NCI-H2081 treated with DMSO at 0.1 percent for 48 hours (cell line): ENCODE measurements around the gene MAD1L1.

ENCODE experiments used
- DNase-seq: peaks from one replicate; lab custom pipeline; 2025; lab: John Stamatoyannopoulos, UW

The MAD1L1 gene

DNA sequence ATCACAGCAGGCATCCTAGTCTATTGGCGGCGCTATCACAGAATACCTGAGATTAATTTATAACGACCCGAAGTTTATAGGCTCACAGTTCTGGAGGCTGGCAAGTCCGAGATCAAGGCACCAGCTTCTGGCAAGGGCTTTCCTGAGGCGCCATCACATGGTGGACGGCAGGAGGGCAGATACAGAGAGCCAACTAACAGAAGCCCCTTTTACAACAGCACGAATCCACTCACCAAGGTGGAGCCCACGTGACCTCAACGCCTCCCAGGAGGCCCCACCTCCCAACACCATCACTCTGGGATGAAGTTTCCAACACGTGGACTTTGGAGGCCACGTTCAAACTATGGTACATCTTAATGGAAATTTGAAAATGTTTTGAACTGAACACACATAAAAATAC, 307.4 kb downstream of the MAD1L1 start:
- DNase-seq, result no peak

DNA sequence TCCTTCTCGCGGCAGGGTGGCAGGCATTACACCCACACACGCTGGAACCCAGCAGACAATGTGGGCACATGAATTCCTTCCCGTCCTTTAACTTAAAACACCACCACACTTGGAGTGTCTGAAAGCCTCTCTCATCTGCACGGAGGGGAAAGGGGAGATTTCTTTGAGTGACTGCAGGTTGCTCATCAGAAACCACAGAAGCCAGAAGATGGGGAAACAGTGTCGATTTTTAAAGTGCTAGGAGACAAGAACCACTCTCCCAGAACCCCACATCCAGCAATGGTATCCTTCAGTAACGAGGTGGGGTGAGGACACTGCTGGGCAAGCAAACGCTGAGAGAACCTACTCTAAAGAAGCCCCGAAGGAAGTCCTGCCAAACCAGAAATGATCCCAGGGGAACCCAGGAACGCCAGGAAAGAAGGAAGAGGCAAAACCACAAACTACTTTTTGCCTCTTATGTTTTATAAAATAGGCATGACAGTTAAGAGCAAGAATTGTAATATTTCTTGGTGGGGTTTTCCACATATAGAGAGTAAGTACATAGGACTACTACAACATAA, 308.4 kb downstream of the MAD1L1 start:
- DNase-seq, result no peak

DNA sequence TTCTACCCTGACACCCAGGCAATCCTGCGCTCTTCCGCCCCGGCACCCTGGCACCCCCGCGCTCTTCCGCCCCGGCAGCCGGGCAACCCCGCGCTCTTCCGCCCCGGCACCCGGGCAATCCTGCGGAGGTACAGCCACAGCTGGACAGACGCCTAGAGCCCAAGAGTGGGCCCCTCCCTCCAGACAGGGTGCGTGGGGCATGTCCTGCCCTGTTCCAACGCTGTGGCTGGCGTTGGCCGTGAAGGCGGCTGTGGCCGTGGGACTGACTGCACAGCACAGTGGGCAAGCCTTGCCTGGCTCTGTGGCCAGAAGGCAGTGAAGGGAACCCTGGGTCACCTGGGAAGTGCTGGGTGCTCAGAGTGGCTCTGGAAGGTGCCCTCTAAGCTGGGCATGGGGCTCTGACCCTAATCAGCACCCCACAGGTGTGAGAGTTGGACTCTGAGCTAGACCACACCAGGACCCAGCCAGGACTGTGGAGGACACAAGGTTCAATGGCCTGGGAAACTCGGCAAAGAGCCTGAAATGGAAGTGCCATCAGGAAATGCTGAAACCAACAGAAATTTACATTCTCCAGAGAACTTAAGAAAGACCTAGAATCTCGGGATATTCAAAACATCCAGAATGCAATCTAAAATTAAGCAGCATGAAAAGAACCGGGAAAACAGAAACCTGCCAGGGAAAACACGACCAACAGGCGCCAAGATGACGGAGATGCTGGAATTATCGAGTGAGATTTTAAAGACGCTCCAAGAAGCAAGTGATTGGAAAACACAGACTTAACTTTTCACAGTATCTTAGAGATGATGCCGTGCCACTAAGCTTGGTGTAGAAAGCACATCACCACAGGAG, 309.1 kb downstream of the MAD1L1 start:
- DNase-seq, result no peak

DNA sequence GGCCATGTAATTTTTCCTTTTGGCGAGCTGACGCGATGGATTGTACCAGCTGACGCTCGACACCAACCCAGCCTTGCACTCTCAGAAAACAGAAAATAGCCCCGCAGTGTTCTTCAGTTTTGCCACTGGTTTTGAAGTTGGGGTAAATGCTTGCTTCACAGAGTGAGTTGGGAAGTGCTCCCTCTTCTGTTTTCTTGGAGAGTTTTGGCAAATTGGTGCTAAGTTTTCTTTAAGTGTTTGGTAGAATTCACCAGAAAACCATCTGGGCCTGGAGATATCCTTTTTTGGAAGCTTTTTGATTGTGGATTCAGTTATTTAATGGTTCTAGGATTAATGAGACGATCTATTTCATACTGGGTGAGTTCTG, 309.9 kb downstream of the MAD1L1 start:
- no peak for DNase-seq

DNA sequence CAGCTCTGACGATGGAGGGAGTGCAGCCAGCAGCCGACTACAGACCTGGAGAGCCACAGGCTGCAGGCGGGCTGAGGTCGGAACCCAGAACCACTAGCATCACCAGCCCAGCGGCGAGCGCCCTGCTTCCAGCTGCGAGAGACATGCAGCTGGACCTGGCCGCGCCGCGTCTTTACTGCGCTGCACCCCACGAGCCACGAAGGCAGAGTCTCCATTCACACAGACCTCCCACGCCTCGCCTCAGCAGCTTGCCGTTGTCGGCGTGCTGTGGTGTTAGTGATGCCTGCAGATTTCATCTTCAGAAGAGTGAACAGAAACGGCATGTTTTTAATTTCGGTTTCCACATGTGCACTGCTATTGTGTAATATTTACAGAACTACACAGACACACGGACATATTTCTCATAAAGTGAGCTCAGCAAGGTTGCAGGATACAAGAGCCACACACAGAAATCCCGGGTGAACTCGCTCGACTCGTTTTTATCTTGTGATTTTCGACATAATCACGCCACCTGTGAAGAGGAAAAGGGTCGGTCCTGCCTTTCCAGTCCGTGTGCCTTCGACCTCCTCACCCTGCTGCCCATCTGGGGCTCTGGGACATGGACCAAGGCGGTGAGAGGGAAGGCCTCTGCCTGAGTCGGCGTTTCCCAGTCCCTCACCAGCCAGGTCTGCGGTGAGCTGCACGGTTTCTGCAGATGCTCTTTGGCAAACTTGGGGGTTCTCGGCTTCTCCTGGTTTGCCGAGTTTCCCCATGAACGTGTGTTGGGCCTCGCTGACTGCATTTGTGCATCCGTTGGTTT, 310.5 kb downstream of the MAD1L1 start:
- DNase-seq, result no peak

DNA sequence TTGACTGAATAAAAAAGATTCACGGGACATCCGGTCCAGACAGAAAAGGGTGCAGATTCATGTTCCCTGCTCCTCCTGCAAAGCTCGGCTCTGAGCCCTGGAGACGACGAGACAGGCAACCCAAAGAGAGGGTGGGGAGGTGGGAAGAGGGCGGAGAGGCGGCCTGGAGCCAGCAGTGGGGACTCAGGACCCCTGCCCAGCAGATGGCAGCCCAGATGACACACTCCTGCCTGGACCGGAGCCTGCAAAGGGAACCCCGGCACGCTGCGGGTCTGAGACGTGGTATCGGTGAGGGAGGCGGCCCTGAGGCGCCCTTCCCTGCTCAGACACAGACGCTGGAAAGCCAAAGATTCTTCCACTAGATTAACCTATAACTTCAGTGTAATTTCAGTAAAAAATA, 311.9 kb downstream of the MAD1L1 start:
- DNase-seq, result no peak

DNA sequence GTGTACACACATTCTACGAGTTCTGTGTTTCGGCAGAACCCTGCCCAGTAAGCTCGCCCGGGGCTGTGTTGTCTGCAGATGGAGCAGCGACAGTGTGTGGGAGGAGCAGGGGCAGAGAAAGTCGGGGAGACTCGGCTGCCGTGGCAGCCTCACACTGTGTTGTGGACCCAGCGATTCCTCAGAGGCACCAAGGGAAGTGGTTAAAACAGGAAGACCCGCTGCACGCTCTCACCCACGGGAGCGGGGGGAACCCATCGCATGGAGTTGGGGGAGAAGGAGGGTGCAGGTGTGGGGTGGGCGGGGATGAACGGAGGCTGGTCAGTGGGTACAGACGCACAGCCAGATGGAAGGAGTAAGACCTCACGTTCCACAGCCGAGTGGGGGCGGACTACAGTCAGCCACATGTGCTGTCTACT, 312.5 kb downstream of the MAD1L1 start:
- no peak for DNase-seq

DNA sequence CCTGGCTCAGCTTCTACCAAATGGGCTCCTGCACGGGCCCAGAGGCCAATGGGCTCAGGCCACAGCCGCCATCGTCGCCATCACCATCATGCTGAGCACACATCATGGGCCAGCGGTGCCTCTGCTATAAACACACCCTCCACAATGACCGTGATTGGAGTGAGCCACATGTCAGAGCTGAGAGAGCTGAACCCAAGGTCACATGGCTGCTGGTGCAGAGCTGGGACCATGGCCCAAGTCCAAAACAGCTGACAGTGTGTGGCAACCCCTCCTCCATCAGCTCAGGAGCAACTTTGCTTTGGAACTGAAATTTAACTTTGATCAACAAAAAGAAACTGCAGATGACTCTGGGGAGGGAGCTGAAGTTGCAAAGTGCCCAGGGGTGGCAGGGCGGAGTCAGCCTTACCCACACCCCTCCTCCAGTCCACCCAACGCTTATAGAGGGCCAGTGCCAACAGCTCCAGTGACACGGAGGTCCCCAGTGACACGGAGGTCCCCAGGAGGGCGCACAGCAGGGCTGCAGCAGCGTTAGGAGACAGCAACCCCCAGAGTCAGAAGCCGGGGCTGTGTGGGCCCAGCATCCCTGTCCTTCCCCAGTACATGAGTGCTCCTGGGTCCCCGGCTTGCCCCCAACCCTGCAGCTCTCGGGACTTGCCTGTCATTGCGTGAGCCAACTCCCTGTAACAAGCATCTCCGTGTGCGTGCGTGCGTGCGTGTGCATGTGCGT, 313.0 kb downstream of the MAD1L1 start:
- DNase-seq, result no peak

DNA sequence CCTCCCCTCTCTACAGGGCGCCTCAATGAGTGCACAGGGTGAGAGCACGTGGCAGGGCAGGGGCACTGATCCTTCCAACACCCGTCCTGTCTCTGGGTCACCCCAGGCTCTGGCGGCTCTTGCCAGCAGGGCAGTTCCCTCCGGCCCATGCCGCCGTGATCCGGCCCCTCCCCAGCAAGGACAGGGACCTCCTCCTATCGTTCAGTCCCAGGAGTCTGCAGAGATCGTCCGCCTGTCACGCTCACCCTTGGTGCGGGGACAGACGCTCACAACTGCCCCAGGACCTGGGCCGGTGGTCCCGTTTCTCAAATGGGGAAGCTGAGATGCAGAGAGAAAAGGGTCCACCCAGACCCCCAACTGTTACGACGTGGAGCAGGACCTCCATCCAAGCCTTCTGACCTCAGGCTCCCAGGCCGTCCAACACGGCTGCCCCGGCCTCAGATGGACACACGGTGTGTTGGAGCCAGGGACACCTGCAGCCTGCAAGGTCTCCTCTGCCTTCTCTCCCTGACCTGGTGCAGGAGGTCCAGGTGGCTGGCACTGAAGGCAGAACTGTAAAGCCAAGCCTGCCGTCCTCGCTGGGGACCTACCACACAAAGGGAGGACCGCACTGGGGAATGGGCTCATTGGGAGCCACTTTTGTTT, 313.7 kb downstream of the MAD1L1 start:
- no peak for DNase-seq

DNA sequence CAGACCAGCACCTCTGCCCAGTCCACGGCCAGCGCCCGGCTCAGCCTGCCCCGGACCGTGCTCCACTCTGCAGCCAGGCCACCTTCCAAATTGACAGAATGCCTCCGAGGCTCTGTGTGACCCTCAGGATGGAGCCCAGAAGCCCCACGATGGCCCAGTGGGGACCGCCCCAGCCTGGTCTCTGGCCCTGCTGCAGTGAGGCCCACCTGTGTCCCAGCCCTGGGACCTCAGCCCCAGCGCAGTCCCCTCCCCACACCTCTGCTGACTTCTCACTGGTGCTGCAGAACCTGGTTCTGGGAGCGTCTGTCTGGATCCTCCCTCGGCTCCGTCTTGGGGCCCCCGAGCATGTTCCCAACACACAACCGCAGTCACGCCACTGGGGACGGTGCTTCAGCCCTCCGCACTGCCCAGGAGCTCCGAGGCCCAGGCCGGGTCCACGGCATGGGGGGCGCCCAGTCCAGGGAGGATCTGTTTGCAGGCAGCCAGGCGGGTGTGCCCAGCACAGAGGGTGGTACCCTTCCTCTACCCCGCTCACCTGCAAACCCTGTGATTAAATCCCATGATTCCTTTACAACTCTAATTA, 314.6 kb downstream of the MAD1L1 start:
- DNase-seq, result no peak

DNA sequence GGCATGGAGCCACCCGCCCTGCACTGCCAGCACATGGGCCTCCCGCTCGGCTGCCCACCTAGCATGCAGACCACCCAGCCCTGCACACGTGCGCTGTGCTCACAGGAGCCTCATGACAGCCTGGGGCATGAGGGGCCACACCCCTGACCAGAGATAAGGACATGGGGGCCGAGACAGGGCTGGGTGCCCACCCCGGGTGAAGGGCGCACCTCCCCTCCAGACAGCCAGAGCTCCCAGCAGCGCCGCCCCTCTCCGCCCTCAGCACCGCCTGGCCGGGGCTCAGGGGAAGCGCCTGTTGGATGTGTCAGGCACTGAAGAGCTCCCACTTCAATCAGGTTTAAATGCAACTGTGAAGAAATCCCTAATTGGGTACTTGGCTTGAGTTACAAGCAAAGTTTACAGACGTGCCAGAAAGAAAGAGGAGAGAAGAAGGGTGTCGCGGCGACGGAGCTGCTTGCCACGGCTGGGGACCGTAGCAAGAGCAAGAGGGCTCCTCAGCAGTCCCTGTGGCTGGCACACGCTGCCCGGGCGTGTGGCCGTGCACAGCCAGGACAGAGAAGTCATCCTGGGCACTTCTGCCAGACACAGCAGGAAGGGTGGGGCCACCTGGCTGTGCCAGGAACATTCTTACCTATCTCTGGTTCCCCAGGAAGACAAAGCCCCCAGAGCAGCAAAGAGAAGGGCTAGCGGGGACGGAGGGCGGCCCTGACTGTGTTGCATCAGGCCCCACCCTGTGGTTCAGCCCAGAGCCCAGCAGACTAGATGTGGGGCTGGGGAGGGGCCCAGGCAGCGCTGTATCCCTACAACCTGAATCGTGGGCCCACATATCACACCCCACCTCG, 315.3 kb downstream of the MAD1L1 start:
- DNase-seq, result no peak

DNA sequence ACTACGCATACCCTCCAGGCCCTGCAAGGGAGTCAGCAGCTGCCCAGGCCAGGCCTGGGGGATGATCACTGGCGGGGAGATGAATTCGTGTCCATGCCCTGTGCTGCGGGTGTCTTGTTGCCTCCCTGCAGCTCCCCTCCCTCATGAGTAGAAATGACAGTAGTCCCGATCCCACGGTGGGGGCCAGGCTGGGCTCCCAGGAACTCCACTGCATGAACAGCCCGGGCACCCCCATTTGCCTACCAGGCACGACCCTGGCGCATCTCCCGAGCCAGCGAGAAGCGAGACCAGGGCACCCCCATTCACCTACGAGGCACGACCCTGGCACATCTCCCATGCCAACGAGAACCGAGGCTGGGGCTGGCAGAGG, 316.2 kb downstream of the MAD1L1 start:
- DNase-seq, result no peak

DNA sequence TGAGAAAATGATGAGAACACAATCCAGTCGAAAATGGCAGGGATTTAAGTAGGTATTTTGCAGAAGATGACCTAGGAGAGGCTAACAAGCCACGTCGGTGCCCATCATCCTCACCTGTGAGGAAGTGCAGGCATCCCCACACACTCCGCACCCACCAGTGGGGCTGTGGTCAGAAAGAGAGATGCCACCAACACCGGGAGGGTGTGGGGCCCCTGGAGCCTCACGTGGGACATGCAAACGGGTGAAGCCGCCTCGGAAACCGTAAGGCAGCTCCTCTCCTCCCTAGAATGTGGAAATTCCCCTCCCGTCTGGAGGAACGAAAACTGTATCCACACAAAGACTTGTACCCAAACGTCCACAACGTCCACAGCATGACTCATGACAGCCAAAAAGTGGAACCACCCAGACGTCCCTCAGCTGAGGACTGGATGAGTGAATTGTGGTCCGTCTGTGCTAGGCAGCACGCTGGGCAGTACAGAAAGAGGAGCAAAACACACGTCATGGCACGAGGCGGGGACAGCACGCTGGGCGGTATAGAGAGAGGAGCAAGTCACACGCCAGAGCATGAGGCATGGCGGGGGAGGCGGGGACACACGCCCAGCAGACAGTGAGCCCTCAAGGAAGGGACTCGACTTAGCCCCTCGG, 316.7 kb downstream of the MAD1L1 start:
- DNase-seq, result no peak

DNA sequence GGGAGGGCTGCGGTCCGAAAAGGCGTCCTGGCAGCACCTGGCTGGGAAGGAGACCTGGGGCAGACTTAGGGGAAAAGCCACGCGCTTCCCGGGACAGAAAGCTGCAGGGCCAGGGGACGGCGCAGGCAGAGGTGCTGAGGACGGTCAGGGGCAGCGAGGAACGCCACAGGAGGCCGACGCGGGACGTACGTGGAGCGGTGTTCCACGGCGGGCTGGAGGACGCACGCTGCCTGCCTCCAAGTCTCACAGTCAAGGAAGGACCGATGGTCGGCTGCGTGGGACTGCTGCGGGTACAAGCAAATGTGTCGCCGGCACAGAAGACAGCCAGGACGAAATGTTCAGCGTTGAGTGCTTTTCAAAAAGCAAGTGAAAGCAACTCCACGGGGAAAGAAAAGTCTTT, 317.4 kb downstream of the MAD1L1 start:
- DNase-seq, result no peak

DNA sequence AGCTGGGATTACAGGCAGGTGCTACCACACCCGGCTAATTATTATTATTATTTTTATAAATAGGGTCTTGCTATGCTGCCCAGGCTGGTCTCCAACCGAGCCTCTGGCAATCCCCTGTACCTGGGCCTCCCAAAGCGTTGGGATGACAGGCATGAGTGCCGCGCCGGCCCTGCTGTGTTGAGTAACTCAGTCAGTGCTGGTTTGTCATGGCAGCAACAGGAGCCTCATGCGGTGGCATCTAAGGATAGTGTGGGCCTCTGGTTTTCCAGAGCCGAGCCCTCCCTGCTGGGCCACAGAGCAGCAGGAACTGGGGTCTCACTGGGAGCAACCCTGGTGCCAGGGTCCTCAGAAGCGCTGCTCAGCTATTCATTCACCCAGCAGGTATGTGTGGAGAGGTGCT, 318.0 kb downstream of the MAD1L1 start:
- DNase-seq, result no peak

DNA sequence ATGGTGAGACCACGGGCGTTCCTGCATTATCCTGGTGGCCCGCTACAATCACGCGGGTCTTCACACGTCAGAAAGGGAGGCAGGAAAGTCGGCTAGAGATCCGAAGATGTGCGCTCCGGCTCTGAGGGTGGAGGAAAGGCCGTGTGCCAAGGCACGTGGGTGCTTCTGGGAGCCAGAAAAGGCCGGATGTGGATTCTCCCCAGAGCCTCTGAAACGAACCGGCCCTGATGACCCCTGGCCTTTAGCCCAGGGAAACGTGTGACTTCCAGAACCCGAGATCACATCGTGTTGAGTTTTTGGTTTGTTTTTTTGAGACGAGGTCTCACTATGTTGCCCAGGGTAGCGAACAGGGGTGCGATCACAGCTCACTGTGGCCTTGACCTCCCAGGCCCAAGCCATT, 318.4 kb downstream of the MAD1L1 start:
- no peak for DNase-seq

DNA sequence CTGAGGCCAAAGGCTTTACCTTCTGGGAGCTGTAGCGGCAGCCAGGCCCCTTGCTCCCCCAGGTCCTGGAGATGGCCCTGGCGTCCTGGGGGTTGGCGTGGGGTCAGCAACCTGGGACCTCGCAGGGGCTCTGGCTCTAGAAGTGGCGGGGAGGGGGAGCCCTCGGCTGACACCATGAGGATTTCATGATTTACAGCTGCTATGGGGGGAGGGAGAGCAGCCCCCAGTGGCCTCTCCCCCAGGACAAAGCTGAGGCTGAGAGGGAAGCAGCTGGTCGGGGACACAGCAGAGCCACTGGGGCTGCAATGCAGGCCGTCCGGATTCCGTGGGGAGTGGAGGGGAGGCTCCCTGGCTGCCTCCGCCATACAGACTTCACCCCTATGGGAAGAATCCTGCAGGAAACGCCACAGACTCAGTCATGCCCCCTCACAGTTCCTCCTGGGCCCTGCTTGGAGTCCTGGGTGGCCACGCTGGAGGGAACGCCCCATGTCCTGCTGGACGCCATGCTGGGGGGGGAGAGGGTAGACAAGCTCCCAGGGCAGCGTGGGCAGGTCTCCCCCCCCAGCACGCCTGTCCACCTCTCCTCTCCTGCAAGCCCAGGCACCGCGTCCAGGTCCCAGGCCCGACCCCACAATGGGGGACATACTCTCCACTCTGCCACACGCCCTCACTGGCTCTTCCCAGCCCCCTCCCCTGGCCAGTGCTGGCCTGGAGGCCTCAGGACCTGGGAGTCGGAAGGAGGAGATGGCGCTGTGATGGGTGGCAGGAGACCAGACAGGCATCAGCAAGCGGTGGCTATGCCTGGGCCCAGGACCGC, 319.1 kb downstream of the MAD1L1 start:
- DNase-seq, result no peak

DNA sequence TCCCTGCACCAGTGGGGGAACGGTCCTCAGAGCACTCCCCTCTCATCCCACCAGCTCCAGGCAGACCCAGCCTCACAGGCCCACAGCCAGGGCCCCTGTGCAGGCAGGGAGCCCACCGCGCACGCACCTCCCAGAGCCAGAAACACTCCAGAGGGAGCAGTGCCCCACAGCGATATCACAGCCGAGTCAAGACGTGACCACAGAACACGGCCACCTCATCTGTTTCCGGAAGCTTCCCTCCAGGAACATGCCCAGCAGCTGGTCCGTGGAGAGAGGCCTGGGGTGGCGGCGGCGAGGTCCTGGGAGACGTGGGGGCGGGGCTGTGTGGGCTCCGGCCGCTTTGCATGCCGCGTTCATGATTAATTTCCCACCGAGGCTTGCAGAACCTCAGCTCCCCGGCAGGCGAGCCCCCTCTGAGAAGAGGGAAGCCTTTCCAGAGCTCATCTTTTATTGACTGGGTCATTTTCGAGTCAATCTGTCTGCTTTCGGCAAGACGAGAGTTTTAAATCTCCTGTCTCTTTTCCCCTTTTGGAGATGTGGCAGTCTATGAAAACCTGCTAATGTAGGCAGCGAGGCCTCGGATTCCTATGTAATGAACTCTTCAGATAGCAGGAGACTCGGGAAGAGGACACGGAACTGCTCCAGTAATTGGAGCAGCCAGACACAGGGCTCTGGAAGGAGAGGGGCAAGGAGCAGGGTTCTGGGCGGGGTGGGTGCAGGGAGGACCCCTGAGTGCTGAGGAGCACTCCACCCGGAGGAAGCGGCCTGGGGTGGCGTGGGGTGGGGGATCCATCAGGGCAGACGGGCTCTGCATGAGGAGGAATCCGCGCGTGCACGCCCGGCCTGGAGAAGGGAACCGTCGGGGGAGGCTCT, 319.9 kb downstream of the MAD1L1 start:
- DNase-seq, result no peak
